ENCODE measurements around the gene PPP5C.

GRCh38 chr19:46411088-46411924 is 64.4 kb downstream of the PPP5C start:
- no peak for TF ChIP-seq CTCF (IDR thresholded peaks at IDR 0.05; ENCODE audit: low read depth, low read length)
- TF ChIP-seq POLR2A (IDR thresholded peaks at IDR 0.05; ENCODE audit: extremely low read depth, insufficient read length): no peak
